ENCODE results near the gene MRPL46. TPM values are rescaled to one million over a fixed set of nuclear protein-coding genes. Genes with fewer than 3 reads are reported as not detected.

MRPL46 gene
- total and polyA plus RNA-seq, 8 donors: 19.0 to 25.9 (median 24.2) TPM

GRCh38 chr15:88467935-88468528, 844 bp upstream of the MRPL46 start:
- Histone ChIP-seq H3K36me3 (peaks cover 0 to 39% of the 10 kb centered on the region in 2 donors), H3K4me1 (peaks cover 5 to 32% of the 10 kb centered on the region in 2 donors), H3K27me3 (no peaks in the 10 kb centered on the region), H3K27ac (peak overlapping the region; percentile 85 to 91), H3K4me3 (peak overlapping the region; percentile 81 to 86), H3K9me3 (no peaks in the 10 kb centered on the region)
- ATAC-seq: no peak
- intact Hi-C loops (cut with DNase I): no loop called here
- TF ChIP-seq CTCF (IDR thresholded peaks at IDR 0.05): no peak
- DNase-seq: no peak

- Histone ChIP-seq H3K36me3 (peaks cover 0 to 53% of the 10 kb centered on the region in 2 donors), H3K4me1 (peaks cover 5 to 32% of the 10 kb centered on the region in 2 donors), H3K27ac (no peak overlapping the region), H3K27me3 (no peaks in the 10 kb centered on the region), H3K4me3 (peak overlapping the region in 1 of 2 donors; percentile 86), H3K9me3 (no peaks in the 10 kb centered on the region)
- no peak for TF ChIP-seq CTCF (IDR thresholded peaks at IDR 0.05)
- ATAC-seq (peak; percentile 30), DNase-seq (no peak)
- intact Hi-C loops (cut with DNase I): no loop called here
These were observed 1.5 kb downstream of the MRPL46 start for GRCh38 chr15:88465633-88466224.

- peaks cover 5 to 28% of the 10 kb centered on the region in 2 donors for H3K4me1 ChIP-seq
- no peaks in the 10 kb centered on the region for H3K27me3 ChIP-seq
- intact Hi-C loops (cut with DNase I): no loop called here
- TF ChIP-seq CTCF (IDR thresholded peaks at IDR 0.05): no peak
- no peaks in the 10 kb centered on the region for H3K9me3 ChIP-seq
- no peak for ATAC-seq
- no peak overlapping the region for H3K4me3 ChIP-seq
- DNase-seq: no peak
- H3K36me3 ChIP-seq: peaks cover 0 to 66% of the 10 kb centered on the region in 2 donors
- H3K27ac ChIP-seq: no peak overlapping the region
These were observed 3.2 kb downstream of the MRPL46 start for GRCh38 chr15:88463870-88464532.

GRCh38 chr15:88456733-88457132, 10.5 kb downstream of the MRPL46 start:
- Histone ChIP-seq H3K36me3 (peaks cover 0 to 49% of the 10 kb centered on the region in 2 donors), H3K27ac (no peak overlapping the region), H3K4me3 (no peak overlapping the region), H3K27me3 (no peaks in the 10 kb centered on the region), H3K9me3 (no peaks in the 10 kb centered on the region), H3K4me1 (peaks cover 0 to 3% of the 10 kb centered on the region in 2 donors)
- TF ChIP-seq CTCF (IDR thresholded peaks at IDR 0.05): no peak
- intact Hi-C loops (cut with DNase I): no loop called here
- DNase-seq (no peak), ATAC-seq (no peak)

Data from left lung (tissue), 10 donors.